ENCODE results near the gene NTM.
"Not testable (repeated sequence)": the region's sequence is repeated elsewhere in the genome, so short reads cannot be mapped to it uniquely, and the experiment has no call there.

GRCh38 chr11:132319419-132319818 lies 949.0 kb downstream of the NTM start:
- TF ChIP-seq EZH2 (IDR thresholded peaks at IDR 0.05; ENCODE audit: insufficient read depth, poor library complexity, severe bottlenecking); EZH2phosphoT487 (IDR thresholded peaks at IDR 0.05; ENCODE audit: insufficient read depth, low read depth): not testable (repeated sequence)

Measured in GM23248 (cell line).